Measurements from ENCODE around the gene RPS15. TPM values are rescaled to one million over a fixed set of nuclear protein-coding genes. Genes with fewer than 3 reads are reported as not detected.

Gene RPS15
- total RNA-seq, 1 donor from 2014 or later, result 1,175 TPM

GRCh38 chr19:1483131-1483978, 45.2 kb downstream of the RPS15 start:
- no peak overlapping the region for H3K27ac Mint-ChIP-seq (ENCODE audit: unreplicated experiment)
- TF ChIP-seq CTCF (IDR thresholded peaks at IDR 0.05; ENCODE audit: unreplicated experiment), result no peak
- DNase-seq (ENCODE audit: low spot score), result no peak
- H3K9me3 Mint-ChIP-seq (ENCODE audit: unreplicated experiment), result no peaks in the 10 kb centered on the region
- peaks cover 5% of the 10 kb centered on the region for H3K36me3 Mint-ChIP-seq (ENCODE audit: low read depth, unreplicated experiment)
- H3K4me1 Mint-ChIP-seq (ENCODE audit: unreplicated experiment), result peaks cover 8% of the 10 kb centered on the region
- peaks cover 5% of the 10 kb centered on the region for H3K27me3 Mint-ChIP-seq (ENCODE audit: unreplicated experiment)
- no peak overlapping the region for H3K4me3 Mint-ChIP-seq (ENCODE audit: unreplicated experiment)

- H3K4me3 Mint-ChIP-seq (ENCODE audit: unreplicated experiment), result no peak overlapping the region
- no peak for DNase-seq (ENCODE audit: low spot score)
- H3K4me1 Mint-ChIP-seq (ENCODE audit: unreplicated experiment), result peaks cover 8% of the 10 kb centered on the region
- no peaks in the 10 kb centered on the region for H3K9me3 Mint-ChIP-seq (ENCODE audit: unreplicated experiment)
- TF ChIP-seq CTCF (IDR thresholded peaks at IDR 0.05; ENCODE audit: unreplicated experiment), result no peak
- H3K27me3 Mint-ChIP-seq (ENCODE audit: unreplicated experiment), result peaks cover 6% of the 10 kb centered on the region
- H3K36me3 Mint-ChIP-seq (ENCODE audit: low read depth, unreplicated experiment), result peaks cover 5% of the 10 kb centered on the region
- H3K27ac Mint-ChIP-seq (ENCODE audit: unreplicated experiment), result no peak overlapping the region
These were observed 45.8 kb downstream of the RPS15 start for GRCh38 chr19:1483979-1484428.

- H3K4me1 Mint-ChIP-seq (ENCODE audit: unreplicated experiment), result peaks cover 2% of the 10 kb centered on the region
- TF ChIP-seq CTCF (IDR thresholded peaks at IDR 0.05; ENCODE audit: unreplicated experiment), result no peak
- H3K4me3 Mint-ChIP-seq (ENCODE audit: unreplicated experiment), result no peak overlapping the region
- H3K27me3 Mint-ChIP-seq (ENCODE audit: unreplicated experiment), result peaks cover 11% of the 10 kb centered on the region
- DNase-seq (ENCODE audit: low spot score), result no peak
- H3K9me3 Mint-ChIP-seq (ENCODE audit: unreplicated experiment), result no peaks in the 10 kb centered on the region
- no peak overlapping the region for H3K27ac Mint-ChIP-seq (ENCODE audit: unreplicated experiment)
- no peaks in the 10 kb centered on the region for H3K36me3 Mint-ChIP-seq (ENCODE audit: low read depth, unreplicated experiment)
These were observed 48.8 kb downstream of the RPS15 start for GRCh38 chr19:1486720-1487575.

- Mint-ChIP-seq H3K27ac (ENCODE audit: unreplicated experiment) (no peak overlapping the region), H3K27me3 (ENCODE audit: unreplicated experiment) (peaks cover 14% of the 10 kb centered on the region), H3K4me1 (ENCODE audit: unreplicated experiment) (peaks cover 2% of the 10 kb centered on the region), H3K4me3 (ENCODE audit: unreplicated experiment) (no peak overlapping the region), H3K9me3 (ENCODE audit: unreplicated experiment) (no peaks in the 10 kb centered on the region), H3K36me3 (ENCODE audit: low read depth, unreplicated experiment) (no peaks in the 10 kb centered on the region)
- no peak for DNase-seq (ENCODE audit: low spot score)
- no peak for TF ChIP-seq CTCF (IDR thresholded peaks at IDR 0.05; ENCODE audit: unreplicated experiment)
These were observed 49.5 kb downstream of the RPS15 start for GRCh38 chr19:1487576-1488281.
